ENCODE data around the gene HPD.

The HPD gene

GRCh38 chr12:121806546-121807423 lies 51.9 kb downstream of the HPD start:
- peak overlapping the region; percentile 68 to 69 for H3K4me3 ChIP-seq (replicated peaks in 1 of 2; ENCODE audit: low read depth in 2 of 2, low read length in 2 of 2)
- no peak for TF ChIP-seq CTCF (IDR thresholded peaks at IDR 0.05; ENCODE audit: low read depth, low read length)
- peak; percentile 36 for DNase-seq (ENCODE audit: low read depth in 2 of 2)

GRCh38 chr12:121806009-121806545 lies 52.6 kb downstream of the HPD start:
- no peak for DNase-seq (ENCODE audit: low read depth in 2 of 2)
- H3K4me3 ChIP-seq (replicated peaks in 1 of 2; ENCODE audit: low read depth in 2 of 2, low read length in 2 of 2) = peak overlapping the region; percentile 68 to 69
- TF ChIP-seq CTCF (IDR thresholded peaks at IDR 0.05; ENCODE audit: low read depth, low read length) = no peak

- DNase-seq (ENCODE audit: low read depth in 2 of 2) = peak; percentile 37 to 47
- no peak for TF ChIP-seq CTCF (IDR thresholded peaks at IDR 0.05; ENCODE audit: low read depth, low read length)
- H3K4me3 ChIP-seq (replicated peaks in 1 of 2; ENCODE audit: low read depth in 2 of 2, low read length in 2 of 2) = peak overlapping the region; percentile 68 to 69
These were observed 53.3 kb downstream of the HPD start for GRCh38 chr12:121805171-121806008.

GRCh38 chr12:121804417-121805111 lies 54.1 kb downstream of the HPD start:
- TF ChIP-seq CTCF (IDR thresholded peaks at IDR 0.05; ENCODE audit: low read depth, low read length) = no peak
- DNase-seq (ENCODE audit: low read depth in 2 of 2) = peak; percentile 24 to 37
- peak overlapping the region; percentile 68 to 69 for H3K4me3 ChIP-seq (replicated peaks in 1 of 2; ENCODE audit: low read depth in 2 of 2, low read length in 2 of 2)

GRCh38 chr12:121803861-121804416 lies 54.7 kb downstream of the HPD start, which contains the start of gene SETD1B:
TSS of gene SETD1B (plus strand) at chr12:121804009. CDS start at chr12:121804738, 729 bp downstream.
- H3K4me3 ChIP-seq (replicated peaks in 1 of 2; ENCODE audit: low read depth in 2 of 2, low read length in 2 of 2) = peak within 1 kb of the TSS; percentile 68 to 69
- DNase-seq (ENCODE audit: low read depth in 2 of 2) = peak; percentile 62 to 75
- no peak for TF ChIP-seq CTCF (IDR thresholded peaks at IDR 0.05; ENCODE audit: low read depth, low read length)
